Measurements from ENCODE around the gene ELF4. TPM values are rescaled to one million over a fixed set of nuclear protein-coding genes. Genes with fewer than 3 reads are reported as not detected.

The ELF4 gene
- total and polyA plus RNA-seq, 2 of the 13 experiments (the other 11 are each of a cell fraction or from before 2014, with no cell fraction given), result 1.3 to 2.6 TPM

DNA sequence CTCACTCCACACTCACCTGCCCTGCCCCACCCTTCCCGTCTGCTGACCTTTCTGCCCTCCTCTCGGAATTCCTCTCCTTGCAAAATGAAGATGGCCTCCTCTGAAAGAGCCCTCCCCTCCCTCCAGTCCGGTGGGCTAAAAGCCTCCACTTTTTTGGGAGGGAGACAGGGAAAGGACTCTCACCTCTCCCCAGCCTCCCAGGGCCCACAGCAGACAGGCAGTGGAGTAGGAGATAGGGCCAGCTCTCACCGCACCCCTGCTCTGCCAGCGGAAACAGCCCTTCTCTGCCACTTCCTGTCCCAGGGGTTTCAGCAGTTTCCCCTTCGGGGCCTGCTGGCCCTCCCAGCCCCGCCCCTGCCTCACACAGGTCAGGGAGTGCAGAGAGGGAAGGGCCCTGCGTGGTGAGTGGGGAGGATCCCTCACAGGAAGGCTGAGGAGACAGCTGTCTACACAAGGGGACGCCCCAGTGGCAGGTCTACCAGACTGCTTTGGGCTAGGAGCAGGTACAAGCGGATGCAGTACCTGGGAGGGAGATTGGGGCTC lies 18.2 kb downstream of the ELF4 start (continued):
- TF ChIP-seq, protein P1, sequence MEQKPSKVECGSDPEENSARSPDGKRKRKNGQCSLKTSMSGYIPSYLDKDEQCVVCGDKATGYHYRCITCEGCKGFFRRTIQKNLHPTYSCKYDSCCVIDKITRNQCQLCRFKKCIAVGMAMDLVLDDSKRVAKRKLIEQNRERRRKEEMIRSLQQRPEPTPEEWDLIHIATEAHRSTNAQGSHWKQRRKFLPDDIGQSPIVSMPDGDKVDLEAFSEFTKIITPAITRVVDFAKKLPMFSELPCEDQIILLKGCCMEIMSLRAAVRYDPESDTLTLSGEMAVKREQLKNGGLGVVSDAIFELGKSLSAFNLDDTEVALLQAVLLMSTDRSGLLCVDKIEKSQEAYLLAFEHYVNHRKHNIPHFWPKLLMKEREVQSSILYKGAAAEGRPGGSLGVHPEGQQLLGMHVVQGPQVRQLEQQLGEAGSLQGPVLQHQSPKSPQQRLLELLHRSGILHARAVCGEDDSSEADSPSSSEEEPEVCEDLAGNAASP (CRISPR knock-in tag; IDR thresholded peaks at IDR 0.05; ENCODE audit: borderline replicate concordance), result no peak
- TF ChIP-seq HNF4G (IDR thresholded peaks at IDR 0.05; ENCODE audit: borderline replicate concordance, low read depth, low read length) (no peak), HNF4G (CRISPR knock-in tag; IDR thresholded peaks at IDR 0.05; ENCODE audit: borderline replicate concordance, low read depth) (no peak), ZNF446 (CRISPR knock-in tag; IDR thresholded peaks at IDR 0.05) (no peak), ZSCAN25 (CRISPR knock-in tag; IDR thresholded peaks at IDR 0.05) (peak; percentile 99), ARNTL (CRISPR knock-in tag; IDR thresholded peaks at IDR 0.05) (no peak), RNF219 (CRISPR knock-in tag; IDR thresholded peaks at IDR 0.05) (no peak), DNMT3B (CRISPR knock-in tag; conservative IDR thresholded peaks at IDR 0.05) (no peak), NONO (IDR thresholded peaks at IDR 0.05) (no peak), NONO (CRISPR knock-in tag; conservative IDR thresholded peaks at IDR 0.05) (0 out of 2 replicates have a peak, but pooled peaks have one; percentile 28), ZNF136 (CRISPR knock-in tag; IDR thresholded peaks at IDR 0.05; ENCODE audit: low read depth) (no peak), TEAD3 (CRISPR knock-in tag; optimal IDR thresholded peaks at IDR 0.05; ENCODE audit: borderline replicate concordance) (peak; percentile 40), RAD51 (IDR thresholded peaks at IDR 0.05; ENCODE audit: borderline replicate concordance) (no peak), ZNF512 (CRISPR knock-in tag; IDR thresholded peaks at IDR 0.05) (no peak), RBM22 (optimal IDR thresholded peaks at IDR 0.05; ENCODE audit: low read length) (no peak), CBX5 (CRISPR knock-in tag; IDR thresholded peaks at IDR 0.05; ENCODE audit: borderline replicate concordance) (no peak), ZFX (CRISPR knock-in tag; IDR thresholded peaks at IDR 0.05; ENCODE audit: low read depth) (peak; percentile 37; the same call in 1 of the 2 replicates), MZF1 (CRISPR knock-in tag; IDR thresholded peaks at IDR 0.05; ENCODE audit: borderline replicate concordance) (no peak), HCFC1 (IDR thresholded peaks at IDR 0.05; ENCODE audit: low read depth, low read length) (no peak)
- TF ChIP-seq, protein P2, sequence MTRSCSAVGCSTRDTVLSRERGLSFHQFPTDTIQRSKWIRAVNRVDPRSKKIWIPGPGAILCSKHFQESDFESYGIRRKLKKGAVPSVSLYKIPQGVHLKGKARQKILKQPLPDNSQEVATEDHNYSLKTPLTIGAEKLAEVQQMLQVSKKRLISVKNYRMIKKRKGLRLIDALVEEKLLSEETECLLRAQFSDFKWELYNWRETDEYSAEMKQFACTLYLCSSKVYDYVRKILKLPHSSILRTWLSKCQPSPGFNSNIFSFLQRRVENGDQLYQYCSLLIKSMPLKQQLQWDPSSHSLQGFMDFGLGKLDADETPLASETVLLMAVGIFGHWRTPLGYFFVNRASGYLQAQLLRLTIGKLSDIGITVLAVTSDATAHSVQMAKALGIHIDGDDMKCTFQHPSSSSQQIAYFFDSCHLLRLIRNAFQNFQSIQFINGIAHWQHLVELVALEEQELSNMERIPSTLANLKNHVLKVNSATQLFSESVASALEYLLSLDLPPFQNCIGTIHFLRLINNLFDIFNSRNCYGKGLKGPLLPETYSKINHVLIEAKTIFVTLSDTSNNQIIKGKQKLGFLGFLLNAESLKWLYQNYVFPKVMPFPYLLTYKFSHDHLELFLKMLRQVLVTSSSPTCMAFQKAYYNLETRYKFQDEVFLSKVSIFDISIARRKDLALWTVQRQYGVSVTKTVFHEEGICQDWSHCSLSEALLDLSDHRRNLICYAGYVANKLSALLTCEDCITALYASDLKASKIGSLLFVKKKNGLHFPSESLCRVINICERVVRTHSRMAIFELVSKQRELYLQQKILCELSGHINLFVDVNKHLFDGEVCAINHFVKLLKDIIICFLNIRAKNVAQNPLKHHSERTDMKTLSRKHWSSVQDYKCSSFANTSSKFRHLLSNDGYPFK (CRISPR knock-in tag; IDR thresholded peaks at IDR 0.05; ENCODE audit: borderline replicate concordance), result peak; percentile 50; the same call in 1 of the 2 replicates
- TF ChIP-seq, protein P3, sequence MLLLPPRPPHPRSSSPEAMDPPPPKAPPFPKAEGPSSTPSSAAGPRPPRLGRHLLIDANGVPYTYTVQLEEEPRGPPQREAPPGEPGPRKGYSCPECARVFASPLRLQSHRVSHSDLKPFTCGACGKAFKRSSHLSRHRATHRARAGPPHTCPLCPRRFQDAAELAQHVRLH (CRISPR knock-in tag; IDR thresholded peaks at IDR 0.05; ENCODE audit: borderline replicate concordance, low read depth), result no peak
- TF ChIP-seq, protein P4, sequence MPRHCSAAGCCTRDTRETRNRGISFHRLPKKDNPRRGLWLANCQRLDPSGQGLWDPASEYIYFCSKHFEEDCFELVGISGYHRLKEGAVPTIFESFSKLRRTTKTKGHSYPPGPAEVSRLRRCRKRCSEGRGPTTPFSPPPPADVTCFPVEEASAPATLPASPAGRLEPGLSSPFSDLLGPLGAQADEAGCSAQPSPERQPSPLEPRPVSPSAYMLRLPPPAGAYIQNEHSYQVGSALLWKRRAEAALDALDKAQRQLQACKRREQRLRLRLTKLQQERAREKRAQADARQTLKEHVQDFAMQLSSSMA (CRISPR knock-in tag; IDR thresholded peaks at IDR 0.05), result no peak

All from HepG2 (cell line).